Measurements from ENCODE around the gene ROBO4.

- no peak for TF ChIP-seq EZH2 (IDR thresholded peaks at IDR 0.05; ENCODE audit: borderline replicate concordance, insufficient read depth, low read depth, low read length, poor library complexity, severe bottlenecking)
- TF ChIP-seq CTCF (IDR thresholded peaks at IDR 0.05) = no peak
These were observed 1.5 kb downstream of the ROBO4 start for GRCh38 chr11:124896071-124896750.
